ACHN (cell line): ENCODE data around the gene SMIM34.
"Not testable (repeated sequence)": the region's sequence is repeated elsewhere in the genome, so short reads cannot be mapped to it uniquely, and the experiment has no call there.

Experiments used
- DNase-seq: peaks from one replicate; pipeline ENCODE4 v3.0.0-alpha.2; 2015
- in situ Hi-C: cut with HindIII; loops from 2 replicates; pipeline ENCODE4 v1.10.0; 2017; ENCODE audit warnings: low sequenced_read_pairs, low pct_ligation_motif_present, low pct_unique_long_range_greater_than_20kb

Gene SMIM34

GRCh38 chr21:34423805-34424204 is at the start of gene SMIM34:
SMIM34 (minus strand) TSS chr21:34423951; CDS start chr21:34423839, 112 bp downstream.
- in situ Hi-C loops, DNase-seq: not testable (repeated sequence)

GRCh38 chr21:34467333-34467732 is 43.6 kb upstream of the SMIM34 start:
- in situ Hi-C loops: not testable (repeated sequence)

DNA sequence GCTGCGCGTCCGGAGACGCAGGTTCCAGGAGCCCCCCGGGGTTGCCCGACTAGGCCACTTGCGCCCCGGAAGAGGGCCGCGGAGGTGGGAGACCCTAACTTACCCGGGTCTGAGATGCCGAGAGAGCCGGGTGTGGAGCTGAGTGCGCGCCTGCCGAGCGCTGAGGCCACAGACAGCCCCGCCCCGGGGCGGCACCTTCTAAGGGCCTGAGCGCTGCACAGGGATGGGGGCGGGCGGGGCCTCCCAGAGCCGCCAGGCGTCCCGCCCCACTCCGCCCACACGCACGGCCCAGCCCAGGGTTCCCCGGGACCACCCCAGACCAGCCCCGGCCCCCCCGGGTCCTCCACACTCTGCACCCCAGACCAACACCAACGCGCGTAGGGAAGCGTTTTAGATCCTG is 35.7 kb upstream of the SMIM34 start:
- DNase-seq, in situ Hi-C loops: not testable (repeated sequence)

More at GRCh38 chr21:34467333-34467732, 43.6 kb upstream of the SMIM34 start:
- DNase-seq: not testable (repeated sequence)

GRCh38 chr21:34458266-34458665 is 34.5 kb upstream of the SMIM34 start:
- DNase-seq, in situ Hi-C loops: not testable (repeated sequence)

DNA sequence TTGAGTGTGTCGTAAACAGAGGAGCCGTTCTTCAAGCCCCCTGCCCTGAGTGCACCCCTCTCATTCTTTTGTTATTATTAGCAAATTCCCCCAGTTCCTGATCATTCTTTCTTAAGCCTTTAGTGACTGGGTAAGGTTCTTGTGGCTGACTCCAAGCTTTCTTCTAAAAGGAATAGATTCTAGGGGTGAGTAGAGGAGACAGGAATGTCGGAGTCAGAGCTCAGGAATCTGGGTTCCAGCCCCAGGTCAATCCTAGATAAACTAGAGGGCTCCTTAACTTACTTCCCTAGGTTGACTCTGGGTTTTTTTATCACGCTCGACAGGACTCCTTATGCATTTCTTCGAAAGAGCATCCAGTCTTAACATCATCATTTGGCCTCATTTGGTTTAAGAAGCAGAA is 32.4 kb upstream of the SMIM34 start:
- in situ Hi-C loops: not testable (repeated sequence)

DNA sequence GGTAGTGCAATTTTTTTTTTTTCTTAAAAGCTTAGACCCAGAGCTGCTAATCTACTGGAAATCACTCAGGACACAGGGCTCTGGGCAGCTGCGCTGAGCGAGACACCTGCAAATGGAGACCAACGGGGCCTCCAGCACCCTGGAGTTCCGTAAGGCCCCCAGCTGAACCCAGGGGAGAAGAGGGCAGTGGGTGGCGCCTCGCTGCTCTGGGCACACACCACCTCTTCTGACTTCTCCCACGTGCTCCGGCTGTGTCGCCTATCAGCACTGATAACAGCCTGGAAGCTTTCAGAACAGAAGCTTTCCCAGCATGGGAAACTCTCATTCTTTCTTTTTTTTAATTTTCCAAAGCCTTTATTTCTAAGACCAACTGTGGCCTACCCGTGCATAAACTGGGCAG is 31.9 kb upstream of the SMIM34 start:
- in situ Hi-C loops, DNase-seq: not testable (repeated sequence)

More for the DNA sequence above, 32.4 kb upstream of the SMIM34 start:
- DNase-seq: not testable (repeated sequence)

GRCh38 chr21:34447018-34447417 is 23.3 kb upstream of the SMIM34 start:
- in situ Hi-C loops, DNase-seq: not testable (repeated sequence)

- DNase-seq, in situ Hi-C loops: not testable (repeated sequence)
These were observed 19.7 kb upstream of the SMIM34 start for GRCh38 chr21:34443486-34443885.

DNA sequence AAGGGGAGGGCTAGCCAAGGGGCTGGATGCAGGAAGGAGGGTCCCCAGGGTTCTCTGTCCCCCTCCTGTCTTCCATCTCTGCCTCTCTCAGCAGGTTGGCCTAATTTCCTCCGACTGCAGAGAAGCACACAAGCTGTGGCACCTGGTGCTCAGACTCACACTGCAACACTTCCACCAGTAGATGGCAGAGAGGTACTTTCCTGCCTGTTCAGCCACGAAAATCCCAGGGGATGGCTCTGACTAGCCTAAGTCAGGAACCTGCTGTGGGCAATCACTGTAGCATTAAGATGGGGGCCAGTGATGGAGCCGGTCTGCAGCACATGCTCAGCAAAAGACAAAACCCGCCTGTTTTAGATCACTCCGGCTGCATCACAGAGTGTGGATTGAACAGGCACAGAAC is 6.0 kb upstream of the SMIM34 start:
- in situ Hi-C loops, DNase-seq: not testable (repeated sequence)

GRCh38 chr21:34428441-34428840 is 4.7 kb upstream of the SMIM34 start:
- DNase-seq, in situ Hi-C loops: not testable (repeated sequence)

DNA sequence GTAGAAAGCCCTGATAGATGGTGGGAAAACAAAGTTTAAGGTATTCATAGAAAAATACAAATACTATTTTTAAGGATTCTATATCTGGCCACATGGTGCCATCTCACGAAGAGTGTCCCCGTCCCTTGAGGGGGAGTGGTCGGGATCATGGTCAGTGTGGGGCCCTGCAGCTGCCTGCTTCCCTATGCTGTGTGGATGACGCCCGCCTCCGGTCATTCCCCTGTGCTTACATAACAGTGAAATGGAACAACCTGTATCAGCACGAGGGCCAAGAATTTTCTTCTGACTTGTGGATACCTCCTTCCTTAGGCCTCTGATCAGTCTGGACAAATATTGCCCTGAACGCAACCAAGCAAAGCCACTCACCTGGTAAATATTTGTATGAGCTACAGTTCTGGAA is 3.6 kb upstream of the SMIM34 start:
- DNase-seq, in situ Hi-C loops: not testable (repeated sequence)

GRCh38 chr21:34417448-34418077 is 6.2 kb downstream of the SMIM34 start:
- DNase-seq, in situ Hi-C loops: not testable (repeated sequence)

- in situ Hi-C loops, DNase-seq: not testable (repeated sequence)
These were observed 16.5 kb downstream of the SMIM34 start for GRCh38 chr21:34407294-34407693.

- in situ Hi-C loops, DNase-seq: not testable (repeated sequence)
These were observed 17.1 kb downstream of the SMIM34 start for GRCh38 chr21:34406676-34407075.

GRCh38 chr21:34406102-34406501 is 17.6 kb downstream of the SMIM34 start:
- in situ Hi-C loops: not testable (repeated sequence)

GRCh38 chr21:34405686-34406085 is 18.1 kb downstream of the SMIM34 start:
- in situ Hi-C loops, DNase-seq: not testable (repeated sequence)

More at GRCh38 chr21:34406102-34406501, 17.6 kb downstream of the SMIM34 start:
- DNase-seq: not testable (repeated sequence)

DNA sequence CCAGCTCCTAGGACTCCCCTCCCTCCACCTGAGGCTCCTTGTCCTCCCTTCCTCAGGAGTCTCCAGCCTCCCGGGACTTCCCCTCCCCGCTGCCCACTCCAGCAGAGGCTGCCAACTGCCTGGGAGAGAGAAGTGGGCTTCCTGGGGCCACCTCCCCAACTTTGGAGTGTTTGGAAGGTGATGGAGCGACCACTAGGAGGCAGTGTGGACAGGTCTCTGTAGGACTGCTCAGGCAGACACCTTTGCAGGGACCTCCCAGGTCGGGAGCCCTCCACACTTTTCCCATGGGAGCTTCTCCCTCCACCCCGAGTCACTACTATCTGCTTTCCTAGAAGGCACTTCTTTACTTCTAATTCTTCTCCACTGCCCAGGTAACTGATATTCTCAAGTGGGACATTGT is 19.0 kb downstream of the SMIM34 start:
- DNase-seq, in situ Hi-C loops: not testable (repeated sequence)

GRCh38 chr21:34400522-34400921 is 23.2 kb downstream of the SMIM34 start:
- in situ Hi-C loops, DNase-seq: not testable (repeated sequence)

DNA sequence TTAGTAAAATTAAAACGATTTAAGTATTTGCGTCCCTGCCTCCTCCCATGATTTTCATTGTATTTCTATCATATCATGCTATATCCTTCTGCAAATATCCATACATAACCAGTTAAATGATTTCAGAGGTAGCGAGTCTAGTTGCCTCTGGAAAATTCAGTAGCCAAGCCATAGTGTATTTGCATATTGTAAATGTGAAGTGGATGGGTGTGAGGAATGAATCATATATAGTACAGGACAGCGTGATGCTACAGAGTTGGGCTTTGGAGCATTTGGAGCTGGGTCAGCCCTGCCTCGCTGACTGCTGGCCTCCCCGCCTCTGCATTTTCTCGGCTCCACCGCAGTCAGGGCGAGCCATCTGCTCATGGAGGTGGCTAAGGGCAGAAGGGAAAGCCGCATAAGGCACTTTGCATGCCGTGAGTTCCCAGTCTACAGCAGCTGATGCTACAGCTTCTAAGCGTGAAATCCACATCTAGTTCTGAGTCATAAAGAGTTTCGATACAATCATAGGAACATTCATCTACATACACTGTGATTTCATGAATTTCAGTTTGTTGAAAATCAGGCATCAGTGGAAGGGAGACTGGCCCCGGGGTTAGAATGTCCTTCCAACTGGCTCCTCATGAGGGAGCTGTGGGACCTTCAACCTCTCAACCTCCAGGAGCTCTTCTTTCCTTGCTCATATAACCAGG is 39.9 kb downstream of the SMIM34 start:
- DNase-seq, in situ Hi-C loops: not testable (repeated sequence)
